ENCODE results near the gene OGA. TPM values are rescaled to one million over a fixed set of nuclear protein-coding genes. Genes with fewer than 3 reads are reported as not detected.

OGA gene
- total RNA-seq, 1 donor from 2014 or later, result 275 TPM

GRCh38 chr10:101778781-101779543, 39.3 kb downstream of the OGA start:
- Histone ChIP-seq H3K9ac (no peak overlapping the region), H3K4me2 (peak overlapping the region; percentile 98), H3K79me2 (ENCODE audit: low read depth) (peaks cover 6% of the 10 kb centered on the region), H2AFZ (replicated peaks) (peak overlapping the region; percentile 39), H3K27me3 (peaks cover 64% of the 10 kb centered on the region), H3K27ac (no peak overlapping the region), H3K9me3 (ENCODE audit: low read depth) (no peaks in the 10 kb centered on the region), H3K4me1 (peaks cover 50% of the 10 kb centered on the region), H3K4me3 (peak overlapping the region; percentile 57), H4K20me1 (ENCODE audit: low read depth) (peaks cover 46% of the 10 kb centered on the region), H3F3A (ENCODE audit: low read depth) (peaks cover 69% of the 10 kb centered on the region), H3K36me3 (no peaks in the 10 kb centered on the region)
- TF ChIP-seq EZH2phosphoT487 (IDR thresholded peaks at IDR 0.05), result peak; percentile 67
- peak; percentile 60 for TF ChIP-seq EZH2 (IDR thresholded peaks at IDR 0.05)
- TF ChIP-seq CTCF (IDR thresholded peaks at IDR 0.05), result no peak
- H3K36me3 Mint-ChIP-seq, result no peaks in the 10 kb centered on the region
- peaks cover 43% of the 10 kb centered on the region for H3K4me1 Mint-ChIP-seq
- peak; percentile 91 for DNase-seq (ENCODE audit: low spot score)
- peak overlapping the region; percentile 87 for H3K4me3 Mint-ChIP-seq
- H3K9me3 Mint-ChIP-seq, result no peaks in the 10 kb centered on the region
- H3K27ac Mint-ChIP-seq, result no peak overlapping the region
- H3K27me3 Mint-ChIP-seq (ENCODE audit: insufficient read depth, low read depth), result peaks cover 39% of the 10 kb centered on the region

DNA sequence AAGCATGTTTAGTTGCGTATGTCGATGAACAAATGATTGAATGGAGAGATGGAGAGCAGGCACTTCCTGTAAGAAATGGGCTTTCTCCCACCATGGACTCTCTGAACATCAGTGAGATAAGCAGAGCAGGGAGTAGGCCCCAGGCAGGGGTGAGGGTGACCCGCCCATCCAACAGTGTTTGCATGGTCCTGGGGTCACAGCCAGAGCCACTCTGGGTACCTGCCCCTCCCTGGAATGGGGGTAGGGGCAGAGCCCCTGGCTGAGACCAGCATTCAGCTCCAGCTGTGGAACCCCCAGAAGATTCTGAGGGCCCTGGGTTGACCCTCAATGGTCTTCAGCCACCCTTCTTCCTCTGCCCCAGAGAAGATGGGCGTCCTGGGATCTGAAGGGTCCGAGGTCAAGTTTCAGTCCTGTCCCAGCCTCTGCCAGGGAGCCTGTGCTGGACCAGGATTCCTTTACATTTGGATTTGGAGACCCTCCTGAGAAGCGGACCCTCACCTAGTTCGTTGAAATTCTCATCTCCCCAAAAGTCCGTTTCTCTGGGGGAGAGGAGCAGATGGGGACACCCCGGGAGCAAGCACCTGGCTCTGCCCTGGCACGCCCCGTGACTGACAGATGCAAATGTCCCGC, 40.0 kb downstream of the OGA start:
- Mint-ChIP-seq H3K27me3 (ENCODE audit: insufficient read depth, low read depth) (peaks cover 46% of the 10 kb centered on the region), H3K4me1 (peaks cover 45% of the 10 kb centered on the region), H3K9me3 (no peaks in the 10 kb centered on the region), H3K4me3 (peak overlapping the region; percentile 87), H3K27ac (no peak overlapping the region), H3K36me3 (no peaks in the 10 kb centered on the region)
- H3K9ac ChIP-seq, result no peak overlapping the region
- H3K4me2 ChIP-seq, result peak overlapping the region; percentile 98
- no peaks in the 10 kb centered on the region for H3K9me3 ChIP-seq (ENCODE audit: low read depth)
- TF ChIP-seq EZH2phosphoT487 (IDR thresholded peaks at IDR 0.05) (no peak), EZH2 (IDR thresholded peaks at IDR 0.05) (no peak), CTCF (IDR thresholded peaks at IDR 0.05) (no peak)
- peaks cover 70% of the 10 kb centered on the region for H3F3A ChIP-seq (ENCODE audit: low read depth)
- no peak for DNase-seq (ENCODE audit: low spot score)
- H4K20me1 ChIP-seq (ENCODE audit: low read depth), result peaks cover 44% of the 10 kb centered on the region
- peaks cover 71% of the 10 kb centered on the region for H3K27me3 ChIP-seq
- no peak overlapping the region for H2AFZ ChIP-seq (replicated peaks)
- H3K36me3 ChIP-seq, result no peaks in the 10 kb centered on the region
- peaks cover 57% of the 10 kb centered on the region for H3K4me1 ChIP-seq
- H3K4me3 ChIP-seq, result peak overlapping the region; percentile 57
- no peak overlapping the region for H3K27ac ChIP-seq
- peaks cover 6% of the 10 kb centered on the region for H3K79me2 ChIP-seq (ENCODE audit: low read depth)

DNA sequence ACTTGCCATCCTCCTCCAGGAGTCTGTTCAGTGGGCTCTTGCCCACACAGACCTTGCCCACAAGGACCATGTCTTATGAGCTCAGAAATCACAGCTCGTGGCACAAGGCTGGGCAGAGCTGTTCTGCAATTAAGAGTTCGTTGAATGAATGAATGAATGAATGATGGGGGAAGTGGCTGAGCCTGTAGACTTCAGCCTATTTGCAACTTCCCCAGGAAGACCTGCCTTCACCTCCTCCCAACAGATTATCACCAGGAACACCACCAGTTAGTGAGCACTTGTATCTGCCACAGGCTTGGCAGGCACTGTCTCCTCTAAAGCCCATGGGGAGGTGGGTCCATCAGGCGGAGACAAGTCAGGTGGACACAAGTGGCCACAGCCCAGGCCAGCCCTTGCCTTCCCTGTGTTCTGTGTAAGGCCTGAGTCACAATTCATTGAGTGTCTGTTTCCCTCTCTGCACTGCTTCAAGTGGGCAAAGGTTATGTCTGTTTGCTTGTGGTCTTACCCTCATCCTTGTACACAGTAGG, 40.6 kb downstream of the OGA start:
- Histone ChIP-seq H3K36me3 (no peaks in the 10 kb centered on the region), H3K4me1 (peaks cover 63% of the 10 kb centered on the region), H3K9me3 (ENCODE audit: low read depth) (no peaks in the 10 kb centered on the region), H2AFZ (replicated peaks) (no peak overlapping the region), H3K4me2 (no peak overlapping the region), H4K20me1 (ENCODE audit: low read depth) (peaks cover 44% of the 10 kb centered on the region), H3K27ac (no peak overlapping the region), H3K9ac (no peak overlapping the region), H3K4me3 (no peak overlapping the region), H3K27me3 (peaks cover 77% of the 10 kb centered on the region), H3K79me2 (ENCODE audit: low read depth) (peaks cover 5% of the 10 kb centered on the region), H3F3A (ENCODE audit: low read depth) (peaks cover 76% of the 10 kb centered on the region)
- peaks cover 44% of the 10 kb centered on the region for H3K4me1 Mint-ChIP-seq
- no peak overlapping the region for H3K27ac Mint-ChIP-seq
- no peaks in the 10 kb centered on the region for H3K36me3 Mint-ChIP-seq
- DNase-seq (ENCODE audit: low spot score), result no peak
- H3K4me3 Mint-ChIP-seq, result peak overlapping the region; percentile 18
- peaks cover 52% of the 10 kb centered on the region for H3K27me3 Mint-ChIP-seq (ENCODE audit: insufficient read depth, low read depth)
- H3K9me3 Mint-ChIP-seq, result no peaks in the 10 kb centered on the region
- TF ChIP-seq EZH2 (IDR thresholded peaks at IDR 0.05), result no peak
- no peak for TF ChIP-seq EZH2phosphoT487 (IDR thresholded peaks at IDR 0.05)
- TF ChIP-seq CTCF (IDR thresholded peaks at IDR 0.05), result no peak

Data from neural progenitor cell (in vitro differentiated cells).